GM19043 (cell line): Measurements from ENCODE around the gene PDZD8.

ENCODE experiments used
- ATAC-seq: cut with Tn5 transposase; IDR thresholded peaks from one replicate; pipeline ENCODE4 v1.9.1; 2021; ENCODE audit warnings: low read depth; ENCODE audit not compliant: unreplicated experiment

The PDZD8 gene

DNA sequence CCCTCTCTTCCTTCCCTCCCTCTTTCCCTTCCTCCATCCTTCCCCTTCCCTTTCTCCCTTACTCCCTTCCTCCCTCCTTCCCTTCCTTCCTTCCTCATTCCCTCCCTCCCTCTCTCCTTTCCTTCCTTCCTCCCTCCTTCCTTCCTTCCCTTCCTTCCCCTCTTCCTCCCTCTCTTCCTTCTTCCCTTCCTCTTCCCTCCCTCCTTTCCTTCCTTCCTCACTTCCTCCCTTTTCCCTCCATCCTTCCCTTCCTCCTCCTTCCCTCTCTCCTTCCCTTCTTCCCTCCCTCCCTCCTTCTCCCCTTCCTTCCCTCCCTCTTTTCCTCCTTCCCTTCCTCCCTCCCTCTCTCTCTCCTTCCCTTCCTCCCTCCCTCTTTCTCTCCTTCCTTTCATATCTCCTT, 147.0 kb downstream of the PDZD8 start:
- no peak for ATAC-seq
